Vagina (tissue), 2 donors: ENCODE data around the gene PIAS3. TPM values are rescaled to one million over a fixed set of nuclear protein-coding genes. Genes with fewer than 3 reads are reported as not detected.
A peak's percentile ranks its signal among the peaks of the same experiment; 100 is the strongest.

ENCODE experiments used
- DNase-seq, 2 donors: peaks; one replicate each; pipeline ENCODE4 v3.0.0-alpha.2; 2017; ENCODE audit errors: extremely low spot score in 2 of 2
- H3K27ac ChIP-seq: fragments of 200-600 bp; sonication (generic); one replicate; pipeline ENCODE4 v1.5.1; 2019
- H3K27me3 ChIP-seq: fragments of 200-600 bp; sonication (generic); one replicate; pipeline ENCODE4 v1.5.1; 2019
- H3K36me3 ChIP-seq, 2 donors: fragments of 200-600 bp; sonication (generic); one replicate each; pipeline ENCODE4 v1.5.1; 2017 to 2019
- H3K4me1 ChIP-seq: fragments of 200-600 bp; sonication (generic); one replicate; pipeline ENCODE4 v1.5.1; 2019
- H3K4me3 ChIP-seq, 2 donors: fragments of 200-600 bp; sonication (generic); 1 replicate in 1 of 2; 2 replicates in 1 of 2; pipeline ENCODE4 v1.5.1; 2016 to 2019
- H3K9me3 ChIP-seq: fragments of 200-600 bp; sonication (generic); one replicate; pipeline ENCODE4 v1.5.1; 2019
- CTCF ChIP-seq, 3 experiments: fragments of 450-650 bp in 2 of 3; fragments of 200-600 bp in 1 of 3; sonication (generic) in 1 of 3; IDR thresholded peaks; one replicate each; pipeline ENCODE4 v1.5.1; 2017 to 2019; ENCODE audit warnings: antibody characterized with exemption in 3 of 3, mild to moderate bottlenecking in 2 of 3, moderate library complexity in 2 of 3
- POLR2A ChIP-seq, 2 donors: fragments of 450-650 bp; IDR thresholded peaks; one replicate each; pipeline ENCODE4 v1.6.1; 2017; ENCODE audit warnings: antibody characterized with exemption in 2 of 2, mild to moderate bottlenecking in 2 of 2, moderate library complexity in 2 of 2
- POLR2AphosphoS5 ChIP-seq, 2 donors: sonication (generic); formaldehyde crosslinking; IDR thresholded peaks; one replicate each; pipeline ENCODE4 v1.9.0; 2017; ENCODE audit warnings: antibody characterized with exemption in 2 of 2, mild to moderate bottlenecking in 2 of 2, low read depth in 1 of 2; ENCODE audit not compliant: insufficient read depth in 1 of 2
- intact Hi-C: fragments of 100-400 bp; cut with DNase I; formaldehyde crosslinking; loops from one replicate; pipeline ENCODE4 v1.15.1; 2023
- total RNA-seq: library from RNA; depleted of rRNA; stranded (reverse); fragments of >200 nt; gene quantifications from one replicate; pipeline ENCODE4 v1.2.3, GENCODE V29; 2016

Gene PIAS3
- total RNA-seq, result 40.5 TPM

- H3K4me1 ChIP-seq, result peaks cover 20% of the 10 kb centered on the region
- peak within 1 kb of the TSS; percentile 66 to 88 for H3K4me3 ChIP-seq
- H3K27ac ChIP-seq, result peak within 1 kb of the TSS; percentile 86
- peaks cover 0 to 28% of the 10 kb centered on the region in 2 donors for H3K36me3 ChIP-seq
- peak in 1 of 2 donors; percentile 77 for TF ChIP-seq POLR2A (IDR thresholded peaks at IDR 0.05)
- TF ChIP-seq CTCF (IDR thresholded peaks at IDR 0.05), result no peak
- peak; percentile 40 to 98 for TF ChIP-seq POLR2AphosphoS5 (IDR thresholded peaks at IDR 0.05; ENCODE audit: insufficient read depth in 1 of 2, low read depth in 1 of 2)
- intact Hi-C loops, result loop anchor here (10.0 kb wide), 1 partner anchor 56 kb away; the partner anchor contains the start of genes ITGA10 and PEX11B
- no peaks in the 10 kb centered on the region for H3K27me3 ChIP-seq
- H3K9me3 ChIP-seq, result no peaks in the 10 kb centered on the region
- peak in 1 of 2 donors; percentile 96 for DNase-seq
Measured at GRCh38 chr1:145858901-145859490, at the start of gene PIAS3. Gene PIAS3 (minus strand): TSS chr1:145859081. CDS start chr1:145858990, 91 bp downstream.

- Histone ChIP-seq H3K27ac (no peak overlapping the region), H3K9me3 (no peaks in the 10 kb centered on the region), H3K36me3 (peaks cover 0 to 24% of the 10 kb centered on the region in 2 donors), H3K4me1 (no peaks in the 10 kb centered on the region), H3K4me3 (no peak overlapping the region), H3K27me3 (no peaks in the 10 kb centered on the region)
- DNase-seq, result no peak
- TF ChIP-seq CTCF (IDR thresholded peaks at IDR 0.05) (no peak), POLR2AphosphoS5 (IDR thresholded peaks at IDR 0.05; ENCODE audit: insufficient read depth in 1 of 2, low read depth in 1 of 2) (no peak), POLR2A (IDR thresholded peaks at IDR 0.05) (no peak)
- intact Hi-C loops, result no loop called here
Measured at GRCh38 chr1:145908653-145909052, 49.8 kb upstream of the PIAS3 start.

- Histone ChIP-seq H3K36me3 (peaks cover 0 to 13% of the 10 kb centered on the region in 2 donors), H3K27ac (no peak overlapping the region), H3K4me3 (no peak overlapping the region), H3K4me1 (no peaks in the 10 kb centered on the region), H3K9me3 (no peaks in the 10 kb centered on the region), H3K27me3 (no peaks in the 10 kb centered on the region)
- intact Hi-C loops, result no loop called here
- DNase-seq, result no peak
- TF ChIP-seq POLR2A (IDR thresholded peaks at IDR 0.05), result no peak
- no peak for TF ChIP-seq CTCF (IDR thresholded peaks at IDR 0.05)
- TF ChIP-seq POLR2AphosphoS5 (IDR thresholded peaks at IDR 0.05; ENCODE audit: insufficient read depth in 1 of 2, low read depth in 1 of 2), result no peak
Measured at GRCh38 chr1:145906954-145907753, 48.3 kb upstream of the PIAS3 start.

- DNase-seq, result no peak
- no peak overlapping the region for H3K4me3 ChIP-seq
Measured at GRCh38 chr1:145901312-145902021, 42.6 kb upstream of the PIAS3 start.

More at GRCh38 chr1:145901312-145902021, 42.6 kb upstream of the PIAS3 start:
- Histone ChIP-seq H3K9me3 (no peaks in the 10 kb centered on the region), H3K27me3 (no peaks in the 10 kb centered on the region), H3K27ac (no peak overlapping the region), H3K36me3 (no peaks in the 10 kb centered on the region), H3K4me1 (no peaks in the 10 kb centered on the region)
- intact Hi-C loops, result no loop called here
- TF ChIP-seq POLR2A (IDR thresholded peaks at IDR 0.05) (no peak), POLR2AphosphoS5 (IDR thresholded peaks at IDR 0.05; ENCODE audit: insufficient read depth in 1 of 2, low read depth in 1 of 2) (no peak), CTCF (IDR thresholded peaks at IDR 0.05) (no peak)
